Fibroblast of the aortic adventitia (primary cell): ENCODE measurements around the gene QRSL1. TPM values are rescaled to one million over a fixed set of nuclear protein-coding genes. Genes with fewer than 3 reads are reported as not detected.
A peak's percentile ranks its signal among the peaks of the same experiment; 100 is the strongest.
"Not testable (repeated sequence)": the region's sequence is repeated elsewhere in the genome, so short reads cannot be mapped to it uniquely, and the experiment has no call there.

Source experiments
- DNase-seq: peaks from one replicate; pipeline ENCODE4 v3.0.0-alpha.2; 2010; ENCODE audit warnings: low read depth
- H3K4me3 ChIP-seq: 2 replicates; pipeline ENCODE4 v1.5.1; 2011; ENCODE audit warnings: low read depth, mild to moderate bottlenecking, control low read depth, low read length, moderate library complexity
- total RNA-seq: library from RNA; depleted of rRNA; stranded (reverse); fragments of >200 nt; gene quantifications from 2 replicates; pipeline ENCODE4 v1.2.3, GENCODE V29; 2012; ENCODE audit warnings: low replicate concordance
- TF ChIP-seq, protein P1 (sequence below): IDR thresholded peaks from 2 replicates; pipeline ENCODE4 v1.5.1; 2011; ENCODE audit warnings: mild to moderate bottlenecking, low read length, control low read depth, inconsistent platforms; ENCODE audit not compliant: insufficient read depth

Gene QRSL1
- total RNA-seq, 1 donor, result 11.2 TPM

DNA sequence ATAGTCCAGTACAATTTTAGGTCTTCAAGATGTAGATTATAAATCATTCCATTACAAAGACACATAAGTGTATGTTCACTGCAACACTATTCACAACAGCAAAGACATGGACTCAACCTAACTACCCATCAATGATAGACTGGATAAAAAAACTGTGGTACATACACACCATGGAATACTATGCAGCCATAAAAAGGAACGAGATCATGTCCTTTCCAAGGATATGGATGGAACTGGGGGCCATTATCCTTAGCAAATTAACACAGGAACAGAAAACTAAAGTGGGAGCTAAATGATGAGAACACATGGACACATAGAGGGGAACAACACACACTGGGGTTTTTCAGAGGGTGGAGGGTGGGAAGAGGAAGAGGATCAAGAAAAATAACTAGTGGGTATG, 6.3 kb upstream of the QRSL1 start:
- DNase-seq, result no peak
- H3K4me3 ChIP-seq, result no peak overlapping the region
- TF ChIP-seq, protein P1, sequence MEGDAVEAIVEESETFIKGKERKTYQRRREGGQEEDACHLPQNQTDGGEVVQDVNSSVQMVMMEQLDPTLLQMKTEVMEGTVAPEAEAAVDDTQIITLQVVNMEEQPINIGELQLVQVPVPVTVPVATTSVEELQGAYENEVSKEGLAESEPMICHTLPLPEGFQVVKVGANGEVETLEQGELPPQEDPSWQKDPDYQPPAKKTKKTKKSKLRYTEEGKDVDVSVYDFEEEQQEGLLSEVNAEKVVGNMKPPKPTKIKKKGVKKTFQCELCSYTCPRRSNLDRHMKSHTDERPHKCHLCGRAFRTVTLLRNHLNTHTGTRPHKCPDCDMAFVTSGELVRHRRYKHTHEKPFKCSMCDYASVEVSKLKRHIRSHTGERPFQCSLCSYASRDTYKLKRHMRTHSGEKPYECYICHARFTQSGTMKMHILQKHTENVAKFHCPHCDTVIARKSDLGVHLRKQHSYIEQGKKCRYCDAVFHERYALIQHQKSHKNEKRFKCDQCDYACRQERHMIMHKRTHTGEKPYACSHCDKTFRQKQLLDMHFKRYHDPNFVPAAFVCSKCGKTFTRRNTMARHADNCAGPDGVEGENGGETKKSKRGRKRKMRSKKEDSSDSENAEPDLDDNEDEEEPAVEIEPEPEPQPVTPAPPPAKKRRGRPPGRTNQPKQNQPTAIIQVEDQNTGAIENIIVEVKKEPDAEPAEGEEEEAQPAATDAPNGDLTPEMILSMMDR, result no peak

- TF ChIP-seq, protein P1, result no peak
- H3K4me3 ChIP-seq, result no peak overlapping the region
- no peak for DNase-seq
Observed at GRCh38 chr6:106626485-106626884, 2.9 kb upstream of the QRSL1 start.

GRCh38 chr6:106627760-106628159, 1.6 kb upstream of the QRSL1 start:
- not testable (repeated sequence) for H3K4me3 ChIP-seq

GRCh38 chr6:106628658-106629102, 698 bp upstream of the QRSL1 start:
- TF ChIP-seq, protein P1, result no peak
- H3K4me3 ChIP-seq, result peak overlapping the region; percentile 96
- DNase-seq, result no peak

More at GRCh38 chr6:106627760-106628159, 1.6 kb upstream of the QRSL1 start:
- not testable (repeated sequence) for DNase-seq

- DNase-seq, result peak; percentile 8
- peak overlapping the region; percentile 96 for H3K4me3 ChIP-seq
Observed at GRCh38 chr6:106629859-106630163, 433 bp downstream of the QRSL1 start.

DNA sequence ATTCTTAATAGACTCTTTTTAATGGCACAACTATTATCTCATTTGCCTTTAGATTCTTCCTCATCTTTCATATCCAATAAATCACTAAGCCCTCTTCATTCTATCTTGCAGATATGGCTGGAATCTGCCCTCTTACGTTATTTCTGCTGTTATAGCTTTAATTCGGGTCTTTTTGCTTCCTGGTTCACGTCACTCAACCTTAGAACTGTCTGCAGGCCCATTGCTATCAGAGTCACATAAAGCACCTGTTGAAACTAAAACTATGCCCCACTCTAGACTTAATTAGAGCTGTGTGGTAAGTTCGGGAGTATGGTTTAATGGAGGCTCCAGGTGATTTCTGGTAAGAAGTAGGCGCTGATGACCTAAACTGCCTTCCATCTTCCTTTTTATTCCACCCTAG, 988 bp downstream of the QRSL1 start:
- peak overlapping the region; percentile 96 for H3K4me3 ChIP-seq
- TF ChIP-seq, protein P1, result no peak
- no peak for DNase-seq

More at GRCh38 chr6:106629859-106630163, 433 bp downstream of the QRSL1 start:
- TF ChIP-seq, protein P1, result no peak

DNA sequence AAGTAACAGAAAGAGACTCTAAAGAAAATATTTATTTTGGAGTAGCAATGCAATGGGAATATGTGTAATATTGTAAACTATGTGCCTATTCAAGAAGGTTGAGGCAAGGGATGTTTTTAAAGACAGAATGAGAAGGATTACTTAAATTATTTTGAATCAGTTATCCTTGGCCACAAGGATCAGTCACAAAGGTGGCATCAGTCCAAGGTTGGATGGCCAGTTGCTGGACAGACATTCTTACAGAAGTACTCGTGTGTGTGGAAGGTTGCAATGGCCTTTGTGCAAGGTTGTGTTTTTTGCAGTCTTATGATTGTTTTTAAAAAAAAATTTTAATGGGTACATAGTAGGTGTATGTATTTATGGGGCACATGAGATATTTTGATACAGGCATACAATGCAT, 2.0 kb downstream of the QRSL1 start:
- peak; percentile 5 for DNase-seq
- no peak overlapping the region for H3K4me3 ChIP-seq
- TF ChIP-seq, protein P1, result no peak
